Liver (tissue), 9 donors: ENCODE measurements around the gene FNDC10. TPM values are rescaled to one million over a fixed set of nuclear protein-coding genes. Genes with fewer than 3 reads are reported as not detected.

Experiments used
- DNase-seq: peaks from one replicate; pipeline ENCODE4 v3.0.0-alpha.2; 2017; ENCODE audit warnings: low spot score
- H3K27ac ChIP-seq, 2 donors: one replicate each; pipeline ENCODE4 v1.7.0; 2013; ENCODE audit warnings: inconsistent platforms in 2 of 2, low read length in 2 of 2, control low read depth in 1 of 2, low read depth in 1 of 2, mild to moderate bottlenecking in 1 of 2
- H3K27me3 ChIP-seq, 4 donors: one replicate each; pipeline versions ENCODE4 v1.6.1 to v1.7.0; 2013; ENCODE audit warnings: low read length in 3 of 4, inconsistent platforms in 1 of 4, mild to moderate bottlenecking in 1 of 4, moderate library complexity in 1 of 4; ENCODE audit not compliant: control insufficient read depth in 4 of 4, insufficient read depth in 4 of 4
- H3K36me3 ChIP-seq, 4 donors: one replicate each; pipeline versions ENCODE4 v1.6.1 to v1.7.0; 2013; ENCODE audit warnings: low read length in 3 of 4, mild to moderate bottlenecking in 3 of 4, low read depth in 1 of 4, moderate library complexity in 1 of 4; ENCODE audit not compliant: control insufficient read depth in 4 of 4, insufficient read depth in 3 of 4
- H3K4me1 ChIP-seq, 4 donors: one replicate each; pipeline versions ENCODE4 v1.6.1 to v1.7.0; 2013; ENCODE audit warnings: low read length in 3 of 4, mild to moderate bottlenecking in 3 of 4, moderate library complexity in 1 of 4; ENCODE audit not compliant: control insufficient read depth in 4 of 4, insufficient read depth in 4 of 4
- H3K4me3 ChIP-seq, 3 donors: one replicate each; pipeline versions ENCODE4 v1.6.1 to v1.7.0; 2013; ENCODE audit warnings: low read length in 3 of 3, control low read depth in 1 of 3, low read depth in 1 of 3, mild to moderate bottlenecking in 1 of 3
- H3K9ac ChIP-seq, 2 donors: one replicate each; pipeline ENCODE4 v1.7.0; 2013; ENCODE audit warnings: low read length in 2 of 2, mild to moderate bottlenecking in 2 of 2, moderate library complexity in 2 of 2, control low read depth in 1 of 2, low read depth in 1 of 2
- H3K9me3 ChIP-seq, 4 donors: one replicate each; pipeline versions ENCODE4 v1.6.1 to v1.7.0; 2013; ENCODE audit warnings: low read length in 3 of 4; ENCODE audit not compliant: control insufficient read depth in 4 of 4
- ATF3 ChIP-seq: IDR thresholded peaks from 2 replicates; pipeline ENCODE4 v1.6.1; 2016; ENCODE audit warnings: antibody characterized with exemption
- CTCF ChIP-seq: fragments of 150-350 bp; IDR thresholded peaks from 2 replicates; pipeline ENCODE4 v1.5.1; 2017; ENCODE audit warnings: improper control_type of control experiment, low read depth, low read length; ENCODE audit not compliant: missing input control
- FOXA2 ChIP-seq: IDR thresholded peaks from 2 replicates; pipeline ENCODE4 v1.6.1; 2016; ENCODE audit warnings: antibody characterized with exemption
- GABPA ChIP-seq, 2 donors: IDR thresholded peaks in 1 of 2; conservative IDR thresholded peaks in 1 of 2; 2 replicates each; pipeline ENCODE4 v1.6.1; 2016; ENCODE audit warnings: antibody characterized with exemption in 2 of 2, mild to moderate bottlenecking in 1 of 2, moderate library complexity in 1 of 2
- JUND ChIP-seq, 2 donors: IDR thresholded peaks; 2 replicates each; pipeline ENCODE4 v1.6.1; 2016; ENCODE audit warnings: antibody characterized with exemption in 2 of 2
- MAX ChIP-seq: IDR thresholded peaks from 2 replicates; pipeline ENCODE4 v1.6.1; 2016; ENCODE audit warnings: antibody characterized with exemption
- NR2F2 ChIP-seq: IDR thresholded peaks from 2 replicates; pipeline ENCODE4 v1.6.1; 2016; ENCODE audit warnings: antibody characterized with exemption
- RAD21 ChIP-seq, 2 donors: IDR thresholded peaks; 2 replicates each; pipeline ENCODE4 v1.6.1; 2016; ENCODE audit warnings: antibody characterized with exemption in 2 of 2, mild to moderate bottlenecking in 2 of 2
- REST ChIP-seq: IDR thresholded peaks from 2 replicates; pipeline ENCODE4 v1.6.1; 2016; ENCODE audit warnings: antibody characterized with exemption, mild to moderate bottlenecking
- SP1 ChIP-seq: IDR thresholded peaks from 2 replicates; pipeline ENCODE4 v1.6.1; 2018; ENCODE audit warnings: antibody characterized with exemption, mild to moderate bottlenecking
- YY1 ChIP-seq: IDR thresholded peaks from 2 replicates; pipeline ENCODE4 v1.6.1; 2016; ENCODE audit warnings: antibody characterized with exemption, mild to moderate bottlenecking
- ZBTB33 ChIP-seq: IDR thresholded peaks from 2 replicates; pipeline ENCODE4 v1.6.1; 2016; ENCODE audit warnings: antibody characterized with exemption
- WGBS: extraction: QIAGEN DNeasy Blood & Tissue Kit; methylation state at CpG from one replicate; pipeline ENCODE4 v1.1.7; 2013; 5-methylcytosine and 5-hydroxymethylcytosine counted together
- polyA plus RNA-seq, 2 donors: library from polyadenylated mRNA; stranded (reverse) in 1 of 2; unstranded in 1 of 2; fragments of 200-250 nt in 1 of 2; fragments of >200 nt in 1 of 2; fragmentation: Nextera tagmentation in 1 of 2; extraction: Ambion mirVana in 1 of 2; gene quantifications; one replicate each; pipeline versions ENCODE4 v1.2.1 to v1.2.3, GENCODE V29; 2013 to 2015
- total RNA-seq, 2 donors: library from RNA; depleted of rRNA; stranded (reverse); fragments of >200 nt; gene quantifications; one replicate each; pipeline ENCODE4 v1.2.3, GENCODE V29; 2014
- donor health status: healthy.
- donor health status: healthy.
- donor health status: healthy.
- donor health status: healthy.
- donor health status: healthy.

The FNDC10 gene
- total and polyA plus RNA-seq, 4 donors = 0.08 to 0.58 (median 0.25) TPM

- no peaks in the 10 kb centered on the region for H3K9me3 ChIP-seq
- H3K9ac ChIP-seq = no peak overlapping the region
- H3K27ac ChIP-seq = peak overlapping the region; percentile 67 to 71
- no peaks in the 10 kb centered on the region for H3K27me3 ChIP-seq
- TF ChIP-seq RAD21 (IDR thresholded peaks at IDR 0.05) = no peak
- no peak for TF ChIP-seq SP1
- TF ChIP-seq REST = no peak
- TF ChIP-seq FOXA2 = no peak
- no peak for TF ChIP-seq NR2F2
- no peak for TF ChIP-seq JUND (IDR thresholded peaks at IDR 0.05)
- TF ChIP-seq YY1 = no peak
- TF ChIP-seq CTCF = no peak
- TF ChIP-seq MAX = no peak
- TF ChIP-seq GABPA (IDR thresholded peaks at IDR 0.05 in 1 of 2, conservative IDR thresholded peaks at IDR 0.05 in 1 of 2) = no peak
- no peak for TF ChIP-seq ATF3
- no peak for TF ChIP-seq ZBTB33
- peak overlapping the region in 1 of 3 donors; percentile 26 for H3K4me3 ChIP-seq
- peaks cover 0 to 17% (median 6%) of the 10 kb centered on the region in 4 donors for H3K36me3 ChIP-seq
- no peak for DNase-seq
- WGBS = 11% methylated on average over 79 of the region's 79 CpGs
- peaks cover 0 to 5% (median 0%) of the 10 kb centered on the region in 4 donors for H3K4me1 ChIP-seq
Measured at GRCh38 chr1:1630965-1631781, 31.2 kb upstream of the FNDC10 start.
